Amniotic stem cell (primary cell): Measurements from ENCODE around the gene TRERF1.
A peak's percentile ranks its signal among the peaks of the same experiment; 100 is the strongest.
"Not testable (repeated sequence)": the region's sequence is repeated elsewhere in the genome, so short reads cannot be mapped to it uniquely, and the experiment has no call there.

Experiments used
- DNase-seq: peaks from one replicate; lab custom pipeline; 2025; lab: John Stamatoyannopoulos, UW

TRERF1 gene

DNA sequence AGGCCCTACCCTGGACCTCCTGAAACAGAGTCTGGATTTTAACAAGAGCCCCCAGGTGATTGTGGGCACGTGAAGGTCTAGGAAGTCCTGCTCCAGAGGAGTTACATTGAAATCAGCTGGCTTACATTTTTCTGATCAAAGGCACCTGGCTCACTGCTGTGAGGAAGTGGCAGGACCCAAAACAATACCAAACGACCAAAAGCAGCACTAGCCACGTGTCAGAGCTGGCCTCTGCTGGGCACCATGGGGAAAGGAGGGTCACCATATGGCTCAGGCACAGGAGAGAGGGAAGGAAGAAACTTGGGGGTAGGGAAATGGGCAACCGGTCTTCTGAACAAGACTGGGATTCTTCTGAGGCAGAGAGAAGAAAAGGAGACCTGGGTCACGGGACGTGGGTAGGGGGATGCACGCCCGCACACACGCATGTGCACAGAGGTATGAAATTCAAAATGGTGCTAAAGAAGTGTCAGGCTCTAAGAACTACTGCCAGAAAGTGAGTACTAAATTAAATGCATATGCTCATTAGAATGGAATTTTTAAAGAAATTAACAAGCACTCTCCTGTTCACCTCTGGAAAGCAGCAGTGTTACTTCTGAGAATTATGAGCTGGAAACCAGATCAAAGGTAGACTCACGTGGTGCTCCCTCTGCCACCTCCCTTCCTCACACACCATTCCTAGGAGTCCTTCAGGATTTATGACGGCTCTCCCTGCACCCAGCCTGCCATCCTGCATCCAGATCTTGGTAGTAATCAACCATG, 113.6 kb downstream of the TRERF1 start:
- DNase-seq = no peak

DNA sequence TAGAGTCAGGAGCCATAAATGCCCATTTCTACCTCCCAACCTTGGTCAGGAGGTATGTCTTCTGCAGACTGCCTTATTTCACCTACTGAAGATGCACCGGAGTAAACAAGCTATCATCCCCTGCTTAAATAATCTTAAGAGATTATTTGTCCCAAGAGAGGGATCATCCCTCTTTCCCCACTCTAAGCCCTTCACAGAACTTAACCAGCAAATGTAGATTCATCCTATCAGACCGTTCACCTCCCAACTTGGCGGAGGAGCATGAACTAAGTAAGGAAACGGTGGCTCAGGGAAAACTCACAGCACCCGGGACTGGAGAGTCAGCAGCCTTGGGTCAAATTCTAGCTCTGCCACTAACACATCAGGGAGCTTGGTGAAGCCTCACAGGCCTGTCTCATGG, 115.3 kb downstream of the TRERF1 start:
- DNase-seq = no peak

DNA sequence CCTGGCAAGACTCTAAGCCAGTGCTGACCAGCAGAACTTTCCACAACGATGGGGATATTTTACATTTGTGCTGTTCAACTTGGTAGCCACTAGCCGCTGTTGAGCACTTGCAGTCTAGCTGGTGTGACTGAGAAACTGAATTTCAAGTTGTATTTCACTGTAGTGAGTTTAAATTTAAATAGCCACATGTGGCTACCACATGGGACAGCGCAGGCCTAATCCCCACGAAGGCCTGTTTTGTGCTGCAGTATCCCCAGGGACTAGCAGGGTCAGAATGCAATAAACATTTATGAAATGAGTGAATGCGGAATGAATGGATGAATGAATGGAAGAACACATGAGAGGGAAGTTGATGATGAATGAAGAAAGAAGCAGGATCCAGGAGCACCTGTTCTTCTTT, 115.8 kb downstream of the TRERF1 start:
- no peak for DNase-seq

DNA sequence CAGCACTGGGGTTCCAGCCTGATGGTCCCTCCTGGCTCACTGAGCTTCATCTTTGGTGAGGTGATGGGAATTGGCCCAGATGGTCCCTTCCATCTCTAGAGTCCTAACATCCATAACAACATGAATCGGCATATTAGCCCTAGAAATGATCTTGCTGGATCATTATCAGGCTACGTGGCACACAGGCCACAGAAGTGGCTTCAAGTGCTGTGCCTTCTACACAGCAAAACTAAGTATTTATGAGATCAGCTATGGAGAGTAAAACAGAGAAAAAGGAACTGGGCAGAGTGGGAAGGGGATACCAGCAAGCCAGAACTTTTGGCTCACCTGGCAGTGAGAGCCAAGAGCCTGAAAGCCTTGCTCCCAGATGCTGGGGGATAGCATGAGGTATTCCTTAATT, 116.9 kb downstream of the TRERF1 start:
- no peak for DNase-seq

- DNase-seq = no peak
These were observed 118.1 kb downstream of the TRERF1 start for GRCh38 chr6:42333612-42334011.

GRCh38 chr6:42332916-42333315, 118.8 kb downstream of the TRERF1 start:
- no peak for DNase-seq

GRCh38 chr6:42331019-42331418, 120.7 kb downstream of the TRERF1 start:
- no peak for DNase-seq

DNA sequence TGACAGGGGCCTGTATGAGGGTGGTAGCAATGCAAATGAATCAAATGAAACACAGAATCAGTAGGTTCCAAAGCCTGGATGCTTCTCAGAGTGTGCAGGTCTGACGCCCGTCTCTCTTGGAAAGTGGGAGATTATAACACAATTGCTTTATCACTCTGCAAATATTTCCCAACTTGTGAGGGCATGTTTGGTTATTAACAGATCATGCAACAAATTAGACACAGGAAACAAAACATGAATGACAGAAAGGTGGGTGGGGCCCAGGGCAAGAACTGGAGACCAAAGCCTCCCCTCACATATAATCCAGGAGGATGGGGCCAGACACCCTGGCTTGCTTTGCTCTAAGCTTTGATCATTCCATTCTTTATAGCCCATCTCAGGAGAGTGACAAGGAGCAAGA, 125.5 kb downstream of the TRERF1 start:
- no peak for DNase-seq

DNA sequence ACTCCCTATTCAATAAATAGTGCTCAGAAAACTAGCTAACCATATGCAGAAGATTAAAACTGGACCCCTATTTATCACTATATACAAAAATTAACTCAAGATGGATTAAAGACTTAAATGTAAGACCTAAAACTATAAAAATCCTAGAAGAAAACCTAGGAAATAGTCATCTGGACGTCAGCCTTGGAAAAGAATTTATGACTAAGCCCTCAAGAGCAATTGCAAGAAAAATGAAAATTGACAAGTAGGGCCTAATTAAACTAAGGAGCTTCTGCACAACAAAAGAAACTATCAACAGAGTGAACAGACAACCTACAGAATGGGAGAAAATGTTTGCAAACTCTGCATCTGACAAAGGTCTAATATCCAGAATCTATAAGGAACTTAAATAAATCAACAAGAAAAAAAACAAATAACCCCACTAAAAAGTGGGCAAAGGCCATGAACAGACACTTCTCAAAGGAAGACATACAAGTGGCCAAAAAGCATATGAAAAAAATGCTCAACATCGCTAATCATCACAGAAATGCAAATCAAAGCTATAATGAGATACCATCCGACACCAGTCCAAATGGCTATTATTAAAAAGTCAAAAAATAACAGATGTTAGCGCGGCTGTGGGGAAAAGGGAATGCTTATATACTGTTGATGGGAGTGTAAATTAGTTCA, 126.9 kb downstream of the TRERF1 start:
- not testable (repeated sequence) for DNase-seq

- DNase-seq = no peak
These were observed 129.1 kb downstream of the TRERF1 start for GRCh38 chr6:42322676-42323075.

DNA sequence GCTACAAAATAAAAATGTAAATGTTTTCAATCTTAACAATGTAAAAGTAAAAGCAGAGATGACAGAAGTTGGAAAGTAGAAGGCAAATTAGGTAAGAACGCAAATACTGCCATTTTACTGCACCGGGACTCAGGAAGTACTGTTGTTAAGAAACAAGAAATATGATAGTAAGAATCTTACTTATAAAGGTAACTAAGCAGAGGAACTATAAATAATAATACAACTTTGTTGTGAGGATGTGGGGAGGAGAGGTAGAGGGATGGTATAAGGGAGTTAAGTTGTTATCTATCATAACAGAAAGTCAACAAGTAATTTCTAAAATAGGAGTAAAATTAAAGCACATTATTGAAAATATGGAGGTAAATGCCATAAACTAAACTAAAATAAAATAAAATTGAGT, 129.8 kb downstream of the TRERF1 start:
- no peak for DNase-seq

GRCh38 chr6:42320762-42321161, 131.0 kb downstream of the TRERF1 start:
- DNase-seq = no peak

- no peak for DNase-seq
These were observed 133.2 kb downstream of the TRERF1 start for GRCh38 chr6:42318480-42318879.

- DNase-seq = no peak
These were observed 134.7 kb downstream of the TRERF1 start for GRCh38 chr6:42316981-42317380.

- peak; percentile 87 for DNase-seq
These were observed 135.4 kb downstream of the TRERF1 start for GRCh38 chr6:42315991-42316970.

GRCh38 chr6:42315259-42315990, 136.3 kb downstream of the TRERF1 start:
- DNase-seq = no peak

DNA sequence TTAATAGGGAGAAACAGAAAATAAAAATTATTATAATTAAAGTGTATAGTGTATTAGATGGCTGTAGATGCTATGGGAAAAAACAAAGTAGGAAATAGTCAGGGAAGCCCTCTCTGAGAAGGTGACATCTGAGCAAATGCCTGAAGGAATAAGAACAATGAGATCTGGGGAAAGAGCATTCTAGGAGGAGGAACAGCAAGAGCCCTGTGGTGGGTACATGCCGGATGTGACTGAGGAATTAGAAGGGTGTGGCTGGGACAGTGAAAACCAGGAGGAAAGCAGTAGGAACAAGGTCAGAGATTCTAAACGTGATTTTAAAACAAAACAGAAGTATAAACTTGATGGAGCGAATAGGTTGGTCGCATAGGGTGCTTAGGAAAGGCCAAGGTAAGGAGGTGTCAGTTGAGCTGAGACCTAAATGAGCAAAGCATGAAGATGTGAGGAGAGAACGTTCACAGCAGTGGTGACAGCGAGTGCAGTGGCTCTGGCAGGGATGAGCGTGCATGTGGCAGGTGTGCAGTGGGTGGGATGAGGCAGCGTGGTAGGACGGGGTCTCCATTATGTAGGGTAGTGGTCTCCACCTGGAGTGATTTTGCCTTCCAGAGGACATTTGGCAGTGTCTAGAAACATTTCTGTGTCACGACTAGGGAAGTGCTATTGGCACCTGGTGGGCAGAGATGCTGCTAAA, 137.0 kb downstream of the TRERF1 start:
- DNase-seq = no peak

- DNase-seq = no peak
These were observed 137.7 kb downstream of the TRERF1 start for GRCh38 chr6:42313941-42314570.

DNA sequence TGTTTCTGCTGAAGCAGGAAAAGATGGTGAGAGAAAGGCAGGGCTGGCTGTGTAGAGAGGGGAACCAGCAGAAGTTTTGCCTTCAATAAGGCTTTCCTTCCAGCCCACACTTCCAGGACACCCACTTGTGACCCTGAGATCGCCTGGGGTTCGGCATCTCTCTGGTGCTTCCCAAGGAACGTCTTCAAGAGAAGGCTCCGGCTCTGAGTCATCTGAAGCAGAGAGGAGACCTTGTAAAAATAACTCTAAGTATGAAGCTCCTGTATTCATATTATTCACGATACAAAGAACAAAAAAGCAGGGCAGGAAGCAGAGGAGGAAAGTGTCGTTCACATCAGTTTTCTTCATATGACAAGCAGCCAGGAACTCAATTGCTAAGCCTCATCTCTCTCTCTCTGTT, 138.7 kb downstream of the TRERF1 start:
- no peak for DNase-seq

DNA sequence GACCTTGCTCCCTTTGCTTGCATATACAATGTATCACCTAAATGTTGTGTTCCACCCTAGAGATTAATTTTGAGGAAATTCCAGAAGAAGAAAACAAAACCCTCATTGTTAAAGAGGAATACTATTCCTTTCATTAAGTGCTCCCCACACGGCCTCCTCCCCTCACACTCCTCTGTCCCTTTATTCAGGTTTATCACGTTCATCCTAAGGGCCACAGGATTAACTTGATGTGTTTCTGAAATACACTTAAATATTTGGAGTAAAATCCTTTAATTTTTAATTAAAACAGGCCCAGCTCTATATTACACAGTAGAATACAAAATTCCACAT, 144.6 kb downstream of the TRERF1 start:
- no peak for DNase-seq
